ENCODE data around the gene GBX2.

The GBX2 gene

DNA sequence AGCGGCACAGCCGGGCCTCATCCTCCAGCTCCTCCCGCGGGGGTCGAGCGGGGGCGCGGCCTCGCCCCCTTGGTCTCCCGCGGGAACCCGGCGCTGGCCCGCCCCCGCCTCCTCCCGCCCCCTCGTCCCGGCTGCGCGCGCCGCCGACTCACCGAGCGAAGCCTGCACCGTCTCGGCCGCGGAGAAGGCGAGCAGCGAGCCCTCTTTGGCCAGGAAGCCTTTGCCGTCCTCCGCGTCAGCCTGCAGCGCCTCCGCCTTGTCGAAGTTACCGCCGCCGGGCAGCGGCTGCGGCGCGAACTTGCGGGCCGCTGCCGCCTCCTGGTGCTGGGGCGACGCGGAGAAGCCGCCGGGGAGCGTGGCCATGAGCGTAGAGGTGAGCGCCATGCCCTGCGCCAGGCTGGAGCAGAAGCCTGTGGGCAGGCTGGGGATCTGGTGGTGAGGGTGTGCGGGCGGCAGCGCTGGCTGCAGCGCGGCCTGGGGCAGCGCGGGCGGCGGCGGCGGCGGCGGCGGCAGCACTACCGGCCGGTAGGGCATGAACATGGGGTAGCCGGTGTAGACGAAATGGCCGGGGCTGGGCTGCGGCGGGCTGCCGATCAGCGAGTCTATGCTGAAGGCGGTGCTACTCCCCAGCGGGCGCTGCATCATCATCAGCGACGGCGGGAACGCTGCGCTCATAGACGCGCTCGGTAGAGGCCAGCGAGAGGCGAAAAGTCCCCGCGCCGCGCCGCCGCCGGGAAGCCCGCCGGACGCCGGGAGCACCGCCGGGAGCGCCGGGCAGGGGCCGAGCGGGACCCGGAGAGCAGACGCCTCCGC lies 683 bp downstream of the GBX2 start:
- peak; percentile 33 for DNase-seq

DNA sequence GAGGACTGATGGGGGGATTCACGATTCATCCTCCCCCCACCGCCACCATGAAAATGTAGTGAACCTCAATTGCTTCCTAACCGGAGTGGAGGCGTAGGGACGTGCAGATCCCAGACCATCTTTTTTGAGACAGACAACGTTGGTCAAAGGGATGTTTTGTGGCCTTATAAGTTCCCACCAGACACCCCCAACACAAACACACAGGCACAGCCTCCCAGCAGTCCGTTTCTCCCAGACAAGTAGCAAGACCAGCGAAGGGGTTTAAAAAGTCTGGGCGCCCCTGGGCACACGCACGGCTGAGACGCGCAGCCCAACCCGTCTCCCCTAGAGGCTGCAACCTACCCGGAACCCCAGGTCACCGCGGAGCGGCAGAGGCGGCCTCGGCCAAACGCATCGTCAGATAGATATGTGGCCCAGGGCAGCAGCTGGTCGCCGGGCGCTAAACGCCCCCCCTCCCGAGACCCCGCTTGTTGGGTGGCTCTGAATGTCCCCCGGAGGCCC lies 1.3 kb downstream of the GBX2 start:
- DNase-seq, result no peak

DNA sequence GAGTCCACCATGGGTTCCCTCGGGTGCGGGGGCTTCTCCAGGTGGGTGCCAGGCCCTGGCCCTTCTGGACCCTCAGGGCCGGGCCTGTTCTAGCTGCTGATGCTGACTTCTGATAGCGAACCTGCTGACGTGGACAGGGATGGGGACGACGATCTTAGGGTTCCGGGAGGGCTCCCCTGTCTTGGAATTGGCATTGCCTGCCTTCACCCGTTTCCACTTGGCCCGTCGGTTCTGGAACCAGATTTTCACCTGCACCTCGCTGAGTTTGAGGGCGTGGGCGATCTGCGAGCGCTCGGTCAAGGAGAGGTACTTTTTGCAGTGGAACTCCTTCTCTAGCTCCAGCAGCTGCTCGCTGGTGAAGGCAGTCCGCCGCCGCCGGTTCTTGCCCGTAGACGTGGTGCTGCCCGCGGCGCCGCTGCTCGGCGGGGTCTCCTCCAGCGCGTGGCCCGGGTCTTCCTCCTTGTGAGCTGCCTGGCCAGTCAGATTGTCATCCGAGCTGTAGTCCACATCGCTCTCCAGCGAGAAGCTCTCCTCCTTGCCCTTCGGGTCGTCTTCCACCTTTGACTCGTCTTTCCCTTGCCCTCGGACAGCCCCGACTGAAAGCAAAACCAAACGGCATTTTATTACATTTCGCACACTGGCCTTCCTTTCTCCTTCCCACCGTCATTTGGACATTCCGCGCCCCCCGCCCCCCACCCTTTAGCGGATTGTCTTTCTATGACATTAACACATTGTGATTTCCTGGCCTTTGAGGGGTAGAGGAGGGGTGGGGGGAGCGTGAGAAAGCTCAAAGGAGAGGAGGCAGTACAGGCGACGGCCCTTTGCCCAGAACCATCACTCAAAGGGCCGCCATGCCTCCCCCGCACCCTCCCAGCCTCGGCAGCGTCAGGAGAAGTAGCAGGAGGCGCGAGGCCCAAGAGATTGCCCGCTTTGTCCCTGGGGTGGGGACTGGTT lies 2.1 kb downstream of the GBX2 start:
- DNase-seq, result no peak

DNA sequence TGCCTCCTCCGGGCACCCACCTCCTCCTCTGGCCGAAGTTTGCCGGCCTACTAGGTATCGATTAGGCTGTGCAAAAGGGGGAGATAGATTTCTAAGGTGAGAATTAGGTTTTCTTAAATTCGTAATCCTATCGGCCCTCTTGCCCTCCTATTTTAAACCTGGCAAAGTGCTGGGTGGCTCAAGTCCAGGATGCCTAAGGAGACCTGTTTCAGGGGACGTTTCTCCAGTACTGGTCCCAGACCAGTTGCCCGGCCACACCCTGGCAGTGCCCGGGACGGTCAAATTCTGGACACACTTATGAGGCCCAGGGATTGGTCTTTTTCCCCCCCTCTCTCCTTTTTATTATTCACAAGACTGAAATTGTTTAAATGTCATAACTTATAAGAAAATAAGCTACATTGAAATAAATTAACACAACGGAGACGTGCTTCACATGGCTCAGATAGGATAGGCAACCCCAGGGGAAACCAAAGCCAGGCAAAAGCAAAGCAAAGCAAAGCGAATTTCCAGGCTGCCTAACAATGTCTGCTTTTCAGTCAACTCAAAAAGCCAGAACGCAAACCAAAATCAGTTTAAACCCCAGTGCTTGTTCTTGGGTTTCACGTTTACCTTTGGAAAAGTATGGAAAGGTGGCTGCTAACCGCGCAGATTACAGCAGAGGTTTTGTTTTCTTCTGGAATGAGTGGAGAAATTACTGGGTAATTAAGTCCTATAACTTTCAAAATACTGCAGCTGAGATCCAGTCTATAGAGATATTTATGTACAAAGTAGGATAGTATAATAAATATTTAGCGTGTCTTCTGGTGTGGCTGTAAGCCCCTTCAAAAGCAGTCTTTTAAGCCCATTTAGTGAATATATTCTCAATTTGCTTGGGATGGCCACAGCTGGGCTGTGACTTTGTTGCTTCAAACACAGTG lies 3.0 kb downstream of the GBX2 start:
- DNase-seq, result no peak

DNA sequence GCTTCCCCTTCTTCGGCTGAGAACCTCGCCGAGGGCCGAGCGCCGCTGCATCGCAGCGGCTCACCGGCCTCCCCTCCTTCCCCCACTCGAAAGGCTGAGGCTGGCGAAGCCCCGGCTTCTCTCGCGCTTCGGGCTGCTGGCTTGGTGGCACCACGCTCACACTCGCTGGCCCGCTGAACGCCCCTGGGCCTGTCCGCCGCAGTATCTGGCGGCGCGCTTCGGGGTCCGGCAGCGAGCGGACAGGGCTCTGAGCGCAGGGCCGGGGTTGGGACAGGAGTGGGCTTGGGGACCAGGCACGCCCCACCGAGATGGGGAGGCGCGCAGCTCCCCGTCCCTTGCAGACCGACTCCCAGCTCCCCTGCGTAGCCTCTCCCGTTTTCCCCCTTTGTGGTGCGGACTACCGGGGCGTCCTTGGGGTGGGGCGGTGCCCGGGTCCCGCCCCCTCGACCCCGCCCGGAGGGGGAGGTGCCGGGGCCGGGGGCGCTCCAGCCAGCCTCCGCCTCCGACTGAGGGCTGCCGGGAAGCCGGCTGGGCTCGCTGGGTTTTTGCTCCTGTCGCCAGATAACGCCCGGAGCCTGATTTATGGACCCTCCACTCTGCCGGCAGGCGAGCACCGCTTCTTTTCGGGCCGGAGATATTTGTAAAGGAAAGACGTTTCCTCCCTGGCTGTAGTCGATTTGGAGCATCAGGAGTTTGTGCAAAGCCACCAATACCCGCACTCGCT lies 3.8 kb downstream of the GBX2 start:
- no peak for DNase-seq

DNA sequence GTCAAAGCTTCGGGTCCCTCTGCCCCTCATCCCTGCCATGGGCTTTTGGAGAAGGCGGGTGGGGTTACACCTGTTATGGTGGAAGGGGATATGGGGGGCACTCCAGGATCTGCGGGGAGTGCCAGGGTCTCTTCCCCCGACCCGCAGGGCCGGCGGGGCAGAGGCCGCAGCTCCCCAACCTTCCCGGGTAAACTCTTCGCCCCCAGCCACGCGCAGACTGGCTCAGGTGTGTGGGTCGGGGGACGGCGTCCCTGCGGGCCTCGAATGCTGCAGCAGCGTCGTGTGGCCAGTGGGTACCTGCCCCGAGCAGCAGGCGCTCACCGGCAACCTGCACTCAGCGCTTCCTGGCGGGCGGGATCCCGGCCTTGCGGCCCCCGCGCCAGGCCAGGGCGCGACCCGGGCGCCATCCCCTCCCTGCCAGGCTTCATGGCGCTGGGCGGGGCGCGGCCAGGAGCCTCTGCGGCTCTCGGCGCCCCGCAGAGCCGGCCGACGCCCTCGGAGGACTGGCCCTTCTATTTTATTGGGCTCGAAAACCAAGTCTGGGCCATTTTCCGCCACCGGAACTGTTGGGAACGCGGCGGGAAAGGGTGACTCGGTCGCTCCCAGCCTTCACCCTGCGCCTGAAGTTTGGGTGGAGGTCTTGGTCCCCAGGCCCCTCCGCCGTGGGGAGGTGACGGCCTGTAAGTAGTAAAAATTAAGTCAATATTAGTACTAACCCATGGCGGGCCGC lies 4.5 kb downstream of the GBX2 start:
- no peak for DNase-seq

DNA sequence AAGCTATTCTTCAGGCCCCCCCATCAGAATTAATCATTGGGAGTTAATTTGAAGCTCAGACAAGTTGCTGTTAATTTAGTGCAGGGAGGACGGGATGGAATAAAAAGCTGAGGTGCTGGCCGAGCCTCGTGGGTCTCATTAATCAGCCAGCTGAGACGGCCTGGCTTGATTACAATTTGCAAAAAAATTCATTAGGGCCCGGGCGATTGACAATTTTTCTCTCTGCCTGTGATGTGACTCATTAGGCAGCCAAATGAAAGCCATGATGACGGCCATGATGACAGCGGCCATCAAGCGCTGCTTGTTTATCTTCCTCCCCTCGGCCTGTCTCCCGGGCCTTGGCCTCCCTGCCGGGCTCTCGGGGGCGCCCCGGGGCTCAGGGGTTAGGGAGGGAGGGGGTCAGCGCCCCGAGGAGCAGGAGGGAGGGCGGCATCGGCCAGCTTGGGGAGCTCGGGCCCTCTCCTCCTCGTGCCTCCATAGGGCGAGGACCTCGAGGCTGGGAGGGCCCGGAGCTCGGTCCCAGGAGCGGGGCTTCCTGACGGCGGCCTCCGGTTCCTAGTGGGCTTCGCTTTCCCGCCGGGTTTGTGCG lies 5.2 kb downstream of the GBX2 start:
- no peak for DNase-seq

DNA sequence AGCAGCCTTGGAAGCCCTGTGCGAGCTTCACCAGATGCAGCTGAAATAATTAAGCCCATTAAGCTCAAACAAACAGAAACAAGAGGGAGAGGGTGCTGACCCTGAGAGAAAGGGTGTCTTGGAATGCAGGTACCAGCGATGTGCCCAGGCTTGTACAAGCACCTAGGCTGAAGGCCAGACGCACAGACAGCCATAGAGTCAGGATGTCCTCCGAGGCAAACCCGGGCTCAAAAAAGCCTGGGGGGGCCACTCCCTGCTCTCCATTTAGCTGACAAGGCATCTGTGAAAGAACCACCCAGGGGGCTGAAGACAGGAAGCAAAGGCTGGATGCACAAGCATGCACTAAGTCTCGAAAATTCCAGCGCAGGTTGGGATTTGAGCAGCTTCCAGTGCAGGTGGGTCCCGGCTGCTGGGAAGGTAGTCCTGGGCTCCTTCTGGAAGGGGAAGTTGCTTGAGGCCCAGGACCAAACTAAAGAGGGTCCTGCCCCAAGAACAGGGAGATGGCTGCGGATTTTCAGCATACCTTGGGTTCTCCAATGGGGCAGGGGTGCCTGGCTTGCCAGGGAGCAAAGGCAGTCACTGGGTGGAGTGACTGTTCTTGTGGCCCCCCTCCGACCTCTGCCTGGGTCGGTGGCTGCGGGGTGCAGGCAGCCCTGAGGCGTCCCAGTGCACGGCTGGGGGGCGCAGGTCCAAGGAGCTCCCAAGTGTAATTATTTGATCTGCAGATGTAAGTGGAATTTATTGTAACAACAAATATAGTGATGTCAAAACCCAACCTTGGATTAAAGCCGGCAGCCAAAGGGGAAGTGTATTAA lies 5.9 kb downstream of the GBX2 start:
- DNase-seq, result no peak

DNA sequence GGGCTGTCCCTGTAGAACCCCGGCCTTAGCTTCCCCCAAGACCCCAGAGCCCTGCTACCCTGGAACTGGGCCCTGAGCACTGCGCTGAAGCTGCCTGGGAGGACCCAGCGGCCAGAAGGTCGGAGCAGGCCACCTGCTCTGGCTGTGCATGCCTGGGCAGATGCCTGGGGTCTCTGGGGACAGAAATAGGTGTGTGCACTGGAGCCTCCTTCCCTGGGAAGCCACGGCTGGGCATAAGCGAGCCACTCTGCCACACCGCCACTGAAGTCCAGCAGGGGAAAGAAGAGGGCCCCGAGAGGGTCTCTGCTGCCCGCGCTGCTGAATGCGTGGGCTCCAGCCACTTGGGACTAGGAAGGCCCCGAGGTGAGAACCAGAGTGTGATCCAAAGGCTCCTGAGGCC lies 6.7 kb downstream of the GBX2 start:
- no peak for DNase-seq

DNA sequence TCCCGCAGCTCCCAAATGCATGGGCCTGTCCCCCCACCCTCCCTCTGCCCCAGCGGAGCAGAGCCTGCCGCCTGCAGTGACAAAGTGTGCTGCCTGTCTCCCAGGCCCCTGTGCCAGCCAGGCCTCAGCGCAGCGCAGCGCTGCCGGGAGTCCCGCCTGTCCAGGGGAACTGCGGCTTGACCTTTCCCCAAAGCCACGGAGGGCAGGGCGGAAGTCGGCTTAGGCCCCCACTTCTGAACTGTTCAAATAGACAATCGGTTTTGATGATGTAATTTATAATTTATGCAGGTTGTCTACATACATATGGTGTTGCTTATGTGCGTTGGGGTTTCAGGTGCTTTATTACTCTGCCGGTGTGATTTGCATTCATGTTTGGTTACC lies 7.1 kb downstream of the GBX2 start:
- no peak for DNase-seq

DNA sequence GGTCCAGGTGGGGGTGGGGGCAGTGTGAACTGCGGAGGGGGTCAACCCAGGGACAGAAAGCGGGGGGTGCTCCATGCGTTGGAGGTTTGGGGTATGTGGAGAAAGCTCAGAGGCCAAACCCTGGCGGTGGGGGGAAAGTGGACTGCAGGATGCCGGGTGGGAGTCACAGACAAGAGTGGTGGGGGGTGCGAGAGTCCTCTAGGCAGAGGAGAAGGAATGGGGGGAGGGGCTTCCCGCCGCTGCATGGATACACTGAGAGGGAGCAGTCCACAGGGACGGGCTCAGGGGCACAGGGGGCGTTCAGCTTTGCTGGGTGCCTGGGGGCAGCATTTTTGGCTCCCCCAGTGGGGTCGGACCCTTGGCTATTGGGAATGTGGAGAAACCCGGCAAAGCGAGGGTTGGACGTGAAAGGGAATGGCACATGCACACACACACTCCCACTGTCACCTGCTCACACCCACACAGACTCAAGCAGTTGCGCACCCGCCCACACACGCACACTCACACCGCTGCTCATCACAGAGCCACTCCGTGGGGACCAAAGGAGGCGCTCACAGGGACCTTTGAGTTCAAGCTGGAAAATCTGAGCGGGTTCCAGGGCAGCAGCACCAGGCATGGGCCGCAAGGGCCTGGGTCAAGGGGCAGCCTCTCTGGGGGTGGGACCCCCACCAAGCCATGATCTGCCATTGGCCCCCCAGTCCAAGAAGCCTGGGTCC lies 7.7 kb downstream of the GBX2 start:
- DNase-seq, result no peak

DNA sequence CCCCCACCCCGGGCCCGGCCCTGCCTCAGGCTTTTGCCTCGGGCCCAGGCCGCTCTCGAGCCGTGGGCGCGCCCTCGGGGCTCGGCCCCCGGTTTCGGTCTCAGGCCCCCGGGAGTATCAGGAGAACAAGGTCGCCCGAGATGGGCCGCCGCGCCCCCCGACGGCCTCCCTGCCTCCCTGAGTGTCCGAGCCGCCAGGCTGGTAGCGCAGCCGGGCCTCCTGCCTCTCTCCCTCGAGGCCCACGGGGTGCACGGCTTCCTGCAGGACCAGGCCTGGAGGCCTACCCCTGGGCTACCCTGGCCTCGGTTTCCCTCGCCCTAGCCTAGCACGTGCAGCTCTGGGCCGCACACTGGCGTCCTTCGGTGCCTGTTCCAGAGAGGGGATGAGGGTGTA lies 8.4 kb downstream of the GBX2 start:
- no peak for DNase-seq

DNA sequence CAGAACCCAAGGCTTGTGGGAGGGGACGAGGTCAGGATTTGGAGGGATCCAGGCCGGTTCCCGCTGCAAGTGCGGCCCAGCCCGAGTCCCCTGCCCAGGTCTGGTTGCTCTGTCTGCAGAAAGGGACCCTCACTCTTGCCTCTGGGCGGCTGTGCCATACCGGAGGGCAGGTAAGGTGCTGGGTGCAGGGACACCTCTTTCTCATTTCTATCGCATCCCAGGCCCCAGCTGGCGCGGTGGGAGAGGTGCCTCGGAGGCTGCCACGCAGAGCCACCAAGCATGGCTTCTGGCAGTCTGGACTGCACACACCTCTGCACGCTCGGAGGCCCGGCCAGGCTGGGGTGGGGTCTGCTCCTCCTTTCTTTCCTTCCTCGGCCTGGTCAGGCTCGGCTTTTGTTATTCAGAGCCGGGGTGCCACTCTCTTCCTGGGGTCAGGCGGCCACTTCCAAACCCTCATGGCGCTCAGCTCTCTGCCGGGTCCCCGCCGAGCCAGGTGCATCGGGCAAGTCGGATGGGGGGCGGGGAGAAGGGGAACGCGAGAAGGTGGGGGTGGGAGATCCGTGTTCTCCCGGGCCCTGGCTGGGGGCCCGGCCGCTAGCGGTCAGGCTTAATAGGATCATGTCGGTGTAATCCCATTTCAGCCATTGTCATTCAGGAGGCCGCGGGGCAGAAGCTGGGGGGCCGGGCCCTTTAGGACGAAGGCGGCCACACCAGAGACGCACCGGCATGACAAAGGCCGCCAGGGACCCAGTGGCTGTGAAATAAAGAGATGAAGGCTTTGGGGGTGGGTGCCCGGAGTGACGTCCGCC lies 9.0 kb downstream of the GBX2 start:
- DNase-seq, result no peak

DNA sequence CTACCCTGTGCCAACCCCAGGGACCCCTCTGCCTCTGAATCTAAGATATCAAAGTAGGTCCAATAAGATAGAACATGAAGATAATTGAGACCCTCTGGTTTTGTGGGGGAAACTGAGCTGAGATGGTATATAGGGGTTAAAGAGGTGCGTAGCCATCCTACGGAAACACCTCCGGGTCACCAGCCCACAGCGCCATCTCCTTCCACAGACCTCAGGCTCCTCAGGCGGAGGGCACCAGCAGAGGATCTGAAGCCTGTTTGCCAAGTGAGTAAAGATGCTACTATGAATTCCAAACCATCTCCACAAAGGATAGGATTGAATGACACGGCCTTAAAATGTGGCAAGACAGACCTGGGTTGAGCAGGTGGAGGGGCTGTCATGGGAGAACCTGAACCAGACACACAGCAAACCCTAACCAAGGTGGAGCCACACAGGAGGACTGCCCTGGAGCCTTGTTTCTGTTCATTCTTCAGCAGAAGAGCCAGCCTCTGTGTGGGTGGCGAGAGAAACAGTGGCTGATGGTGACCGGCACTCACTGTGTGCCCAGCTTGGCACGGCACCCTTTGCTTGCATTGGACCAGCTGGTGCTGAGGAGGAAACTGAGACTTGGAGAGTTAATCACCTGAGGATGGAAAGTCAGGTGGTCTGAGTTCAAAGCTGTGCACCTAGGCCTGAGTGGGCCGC lies 10.2 kb downstream of the GBX2 start:
- no peak for DNase-seq

DNA sequence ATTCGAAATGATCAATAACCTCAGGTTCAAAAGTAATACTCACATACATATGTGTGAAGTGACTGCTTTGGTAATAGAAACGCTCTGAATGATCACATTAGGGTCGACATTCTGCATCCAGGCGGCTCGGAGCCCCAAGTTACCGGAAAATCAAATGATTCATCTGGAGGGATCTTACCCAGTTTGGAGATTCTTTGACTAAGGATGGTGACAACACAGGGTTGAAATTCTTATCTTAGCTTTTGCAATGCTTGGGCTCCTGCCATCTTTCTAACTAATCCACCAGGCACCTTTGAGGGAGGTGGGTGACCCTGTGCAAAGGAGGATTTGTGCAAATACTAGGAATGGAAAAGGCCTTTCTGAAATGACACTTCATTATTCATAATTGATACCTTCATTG lies 10.8 kb downstream of the GBX2 start:
- no peak for DNase-seq

DNA sequence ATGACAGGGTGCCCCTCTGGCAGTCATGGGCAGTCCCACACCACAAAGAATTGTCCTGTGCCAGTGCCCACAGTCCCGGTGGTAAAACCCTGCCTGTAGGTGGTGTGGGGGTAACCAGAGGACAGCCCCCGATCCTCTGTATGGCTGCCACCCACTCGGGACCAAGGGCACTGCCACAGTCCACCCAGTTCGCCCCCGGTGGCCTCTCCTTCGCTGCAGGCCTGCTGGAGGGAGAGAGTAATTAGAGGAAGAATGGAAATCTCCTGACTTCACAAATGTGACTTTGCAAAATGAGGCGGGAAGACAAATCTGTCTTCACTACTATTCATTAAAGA lies 11.4 kb downstream of the GBX2 start:
- DNase-seq, result no peak

DNA sequence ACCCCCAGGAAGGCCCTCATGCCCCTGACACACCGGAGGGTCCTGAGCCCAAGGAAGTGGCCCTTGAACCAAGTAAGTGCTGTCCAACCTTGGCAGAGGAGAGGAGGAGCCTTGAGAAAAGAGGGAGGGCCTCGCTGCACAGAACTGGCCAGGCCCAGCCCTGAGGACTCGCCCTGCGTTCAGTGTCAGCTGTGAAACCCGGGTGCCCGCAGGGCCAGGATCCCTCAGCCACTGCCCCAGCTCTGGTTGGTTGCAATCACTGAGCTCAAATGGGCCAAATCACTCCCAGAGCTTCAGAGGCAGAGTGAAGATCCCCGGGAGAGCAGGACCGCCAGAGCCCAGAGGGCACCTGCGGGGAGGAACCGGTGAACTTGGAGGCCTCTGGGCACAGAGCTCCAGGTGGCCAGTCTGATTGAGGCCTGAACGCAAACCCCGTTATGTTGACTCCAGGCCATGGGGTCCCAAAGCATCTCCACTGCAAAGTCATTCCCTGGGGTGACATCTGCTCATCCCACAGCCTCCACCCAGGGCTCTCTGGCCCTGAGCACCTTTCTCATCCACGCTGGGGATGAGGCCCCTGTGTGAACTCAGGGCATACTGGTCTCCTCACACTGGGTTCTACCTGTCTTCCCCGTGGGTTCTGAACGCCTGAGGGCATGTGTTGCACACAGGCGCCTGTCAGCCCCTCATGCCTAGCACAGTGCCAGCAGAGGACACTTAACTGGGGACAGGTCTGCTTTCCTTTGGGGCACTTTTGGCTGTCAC lies 11.9 kb downstream of the GBX2 start:
- no peak for DNase-seq
